H1 (cell line): ENCODE data around the gene DIPK1B. TPM values are rescaled to one million over a fixed set of nuclear protein-coding genes. Genes with fewer than 3 reads are reported as not detected.

Source experiments
- CTCF ChIA-PET: fragments of 300-600 bp; sonication (Branson Sonifier 250); formaldehyde crosslinking; loops from one replicate; lab custom pipeline; 2021; ENCODE audit not compliant: partially characterized antibody; lab: Charles Lee
- POLR2A ChIA-PET: fragments of 300-600 bp; sonication (Branson Sonifier 250); formaldehyde crosslinking; loops from one replicate; lab custom pipeline; 2021; ENCODE audit warnings: inconsistent platforms; ENCODE audit not compliant: partially characterized antibody; lab: Charles Lee
- DNase-seq, 2 experiments: peaks; one replicate each; pipeline versions ENCODE4 v3.0.0 to v3.0.0-alpha.2; 2010 to 2022; ENCODE audit warnings: low spot score in 2 of 2, low read depth in 1 of 2, mixed read lengths in 1 of 2
- FAIRE-seq: peaks from 2 replicates; lab custom pipeline; 2011; peaks lifted over from hg19 to GRCh38; lab: Jason Lieb, UNC
- H2AFZ ChIP-seq: 2 replicates; pipeline ENCODE4 v1.8.1; 2012; ENCODE audit warnings: low read length, inconsistent platforms
- H2AK5ac ChIP-seq: 2 replicates; pipeline ENCODE4 v1.6.1; 2013; ENCODE audit warnings: low read depth, low read length
- H2BK120ac ChIP-seq: replicated peaks from 2 replicates; pipeline ENCODE3; 2013; ENCODE audit warnings: low read depth, low read length, inconsistent platforms
- H2BK12ac ChIP-seq: 2 replicates; pipeline ENCODE4 v1.6.1; 2013; ENCODE audit warnings: low read depth, low read length
- H2BK15ac ChIP-seq: 2 replicates; pipeline ENCODE4 v1.6.1; 2013; ENCODE audit warnings: low read length
- H2BK20ac ChIP-seq: 2 replicates; pipeline ENCODE4 v1.6.1; 2013; ENCODE audit warnings: low read length
- H2BK5ac ChIP-seq: 2 replicates; pipeline ENCODE4 v1.6.1; 2013; ENCODE audit warnings: low read depth, low read length
- H3K14ac ChIP-seq: 2 replicates; pipeline ENCODE4 v1.6.1; 2013; ENCODE audit warnings: inconsistent platforms; ENCODE audit not compliant: insufficient read length
- H3K18ac ChIP-seq: 2 replicates; pipeline ENCODE4 v1.6.1; 2013; ENCODE audit warnings: low read length; ENCODE audit errors: extremely low read depth
- H3K23ac ChIP-seq: 2 replicates; pipeline ENCODE4 v1.6.1; 2013; ENCODE audit warnings: inconsistent platforms; ENCODE audit not compliant: insufficient read length
- H3K23me2 ChIP-seq: 2 replicates; pipeline ENCODE4 v1.6.1; 2013; ENCODE audit warnings: low read depth, low read length
- H3K27ac ChIP-seq: 2 replicates; pipeline ENCODE4 v1.6.1; 2011; ENCODE audit warnings: low read depth, low read length, inconsistent platforms
- H3K27me3 ChIP-seq, 4 experiments: replicated peaks in 1 of 4; 1 replicate in 1 of 4; 2 replicates in 3 of 4; pipeline versions ENCODE4 v1.6.1 to v1.8.1; 2011 to 2013; ENCODE audit warnings: low read length in 3 of 4, mild to moderate bottlenecking in 3 of 4, inconsistent platforms in 2 of 4, mixed read lengths in 2 of 4, moderate library complexity in 1 of 4; ENCODE audit not compliant: control insufficient read depth in 3 of 4, insufficient read depth in 3 of 4; ENCODE audit errors: extremely low read depth in 1 of 4
- H3K36me3 ChIP-seq, 4 experiments: 2 replicates each; pipeline versions ENCODE4 v1.6.1 to v1.8.1; 2011 to 2013; ENCODE audit warnings: mild to moderate bottlenecking in 4 of 4, low read length in 3 of 4, moderate library complexity in 2 of 4, control low read depth in 1 of 4, inconsistent platforms in 1 of 4; ENCODE audit not compliant: insufficient read depth in 4 of 4, control insufficient read depth in 2 of 4
- H3K4ac ChIP-seq: replicated peaks from 2 replicates; pipeline ENCODE3; 2013; ENCODE audit warnings: low read length, low read depth, mixed read lengths, inconsistent platforms; ENCODE audit not compliant: insufficient read length
- H3K4me1 ChIP-seq, 4 experiments: replicated peaks in 1 of 4; 1 replicate in 1 of 4; 2 replicates in 3 of 4; pipeline versions ENCODE4 v1.6.1 to v1.8.1; 2011 to 2013; ENCODE audit warnings: low read length in 3 of 4, inconsistent platforms in 2 of 4, mixed read lengths in 1 of 4; ENCODE audit not compliant: insufficient read depth in 4 of 4, control insufficient read depth in 3 of 4
- H3K4me2 ChIP-seq, 2 experiments: 2 replicates each; pipeline versions ENCODE4 v1.6.1 to v1.8.1; 2011 to 2013; ENCODE audit warnings: low read depth in 2 of 2, low read length in 2 of 2, control low read depth in 1 of 2, inconsistent platforms in 1 of 2, mild to moderate bottlenecking in 1 of 2; ENCODE audit not compliant: insufficient read depth in 1 of 2
- H3K4me3 ChIP-seq, 4 experiments: fragments of 200-600, 300-600 bp in 1 of 4; sonication (generic), shearing (Covaris generic), sonication (Bioruptor Twin) in 1 of 4; 2 replicates each; pipeline versions ENCODE4 v1.5.1 to v1.8.1; 2011 to 2016; ENCODE audit warnings: low read length in 4 of 4, low read depth in 3 of 4, control low read depth in 2 of 4, inconsistent platforms in 2 of 4, mild to moderate bottlenecking in 2 of 4, mixed read lengths in 1 of 4, moderate library complexity in 1 of 4; ENCODE audit not compliant: insufficient read depth in 2 of 4; ENCODE audit errors: extremely low read depth in 1 of 4
- H3K56ac ChIP-seq: replicated peaks from 2 replicates; pipeline ENCODE3; 2013; ENCODE audit warnings: low read depth, mild to moderate bottlenecking, mixed read lengths, low read length, inconsistent platforms; ENCODE audit not compliant: insufficient read length
- H3K79me1 ChIP-seq: 2 replicates; pipeline ENCODE4 v1.6.1; 2013; ENCODE audit warnings: low read depth, low read length, control low read depth
- H3K79me2 ChIP-seq, 2 experiments: 2 replicates each; pipeline versions ENCODE4 v1.6.1 to v1.8.1; 2012 to 2013; ENCODE audit warnings: low read length in 2 of 2, mild to moderate bottlenecking in 2 of 2, inconsistent platforms in 1 of 2; ENCODE audit not compliant: insufficient read depth in 2 of 2, control insufficient read depth in 1 of 2
- H3K9ac ChIP-seq, 4 experiments: replicated peaks in 1 of 4; 1 replicate in 1 of 4; 2 replicates in 3 of 4; pipeline versions ENCODE4 v1.6.1 to v1.8.1; 2011 to 2013; ENCODE audit warnings: low read depth in 3 of 4, low read length in 3 of 4, control low read depth in 2 of 4, mild to moderate bottlenecking in 2 of 4, moderate library complexity in 2 of 4, inconsistent platforms in 1 of 4; ENCODE audit errors: extremely low read depth in 1 of 4
- H3K9me3 ChIP-seq, 2 experiments: 2 replicates each; pipeline versions ENCODE4 v1.6.1 to v1.8.1; 2012 to 2013; ENCODE audit warnings: mild to moderate bottlenecking in 2 of 2, moderate library complexity in 2 of 2, control low read depth in 1 of 2, inconsistent platforms in 1 of 2, low read depth in 1 of 2, low read length in 1 of 2, mixed read lengths in 1 of 2; ENCODE audit not compliant: insufficient read depth in 2 of 2
- H4K20me1 ChIP-seq, 2 experiments: replicated peaks in 1 of 2; 2 replicates each; pipeline versions ENCODE3 to v1.8.1; 2011 to 2013; ENCODE audit warnings: inconsistent platforms in 2 of 2, low read length in 2 of 2, mild to moderate bottlenecking in 1 of 2; ENCODE audit not compliant: insufficient read depth in 2 of 2, control insufficient read depth in 1 of 2
- H4K5ac ChIP-seq: 2 replicates; pipeline ENCODE4 v1.6.1; 2013; ENCODE audit warnings: low read length, low read depth, mixed read lengths, inconsistent platforms; ENCODE audit not compliant: insufficient read length
- H4K8ac ChIP-seq: 2 replicates; pipeline ENCODE4 v1.8.0; 2013; ENCODE audit warnings: mild to moderate bottlenecking, moderate library complexity, low read length, inconsistent platforms; ENCODE audit not compliant: insufficient read depth; ENCODE audit errors: extremely low read depth
- H4K91ac ChIP-seq: replicated peaks from 2 replicates; pipeline ENCODE3; 2013; ENCODE audit warnings: low read length, mixed read lengths, inconsistent platforms; ENCODE audit not compliant: insufficient read length
- EGR1 ChIP-seq: IDR thresholded peaks from 2 replicates; pipeline ENCODE4 v1.6.1; 2011; ENCODE audit warnings: low read depth, low read length, borderline replicate concordance
- WGBS, 2 experiments: shearing (Covaris generic) in 1 of 2; methylation state at CpG; one replicate each; pipeline versions ENCODE4 v1.1.6 to v1.1.7; 2013 to 2015; ENCODE audit warnings: low lambda C conversion rate in 2 of 2, mixed read lengths in 2 of 2, inconsistent platforms in 1 of 2, low coverage in 1 of 2, missing lambda C conversion rate in 1 of 2; ENCODE audit not compliant: insufficient replicate concordance in 2 of 2, insufficient coverage in 1 of 2, insufficient read length in 1 of 2; ENCODE audit errors: extremely low coverage in 1 of 2, missing lambda C conversion rate in 1 of 2; 5-methylcytosine and 5-hydroxymethylcytosine counted together
- polyA plus RNA-seq, 7 experiments: library from polyadenylated mRNA; depleted of rRNA in 3 of 7; stranded (reverse) in 5 of 7; unstranded in 2 of 7; fragments of >200 nt in 5 of 7; fragments of 200-250 nt in 2 of 7; gene quantifications; 1 replicate in 5 of 7; 2 replicates in 1 of 7; 4 replicates in 1 of 7; pipeline versions ENCODE4 v1.2.1 to v1.2.3, GENCODE V29; 2011 to 2013; ENCODE audit warnings: missing spikeins in 2 of 7, mixed read lengths in 2 of 7
- total RNA-seq: library from RNA; stranded (reverse); fragmentation: NEBNext Ultra II Directional; extraction: Animal tissue kit (Norgen Biotek cat#: 25700); gene quantifications from 2 replicates; pipeline ENCODE4 v1.2.1, GENCODE V29; 2021

The DIPK1B gene
- total and polyA plus RNA-seq, 2 of the 8 experiments (the other 6 are each of a cell fraction or from before 2014, with no cell fraction given): 32.3 to 64.8 TPM

GRCh38 chr9:136696502-136696901 is 15.9 kb upstream of the DIPK1B start:
- Histone ChIP-seq H3K23me2 (no peaks in the 10 kb centered on the region), H3K27me3 (no peaks in the 10 kb centered on the region), H3K36me3 (no peaks in the 10 kb centered on the region), H2BK120ac (no peak overlapping the region), H2BK15ac (peak overlapping the region; percentile 88; the same call in 1 of the 2 replicates), H2AFZ (no peak overlapping the region), H2BK5ac (0 out of 2 replicates have a peak overlapping the region, but pooled peaks have one; percentile 16), H3K18ac (no peak overlapping the region), H3K4ac (peak overlapping the region; percentile 53), H3K9me3 (no peaks in the 10 kb centered on the region), H2AK5ac (no peak overlapping the region), H4K5ac (no peak overlapping the region), H3K4me3 (no peak overlapping the region), H2BK12ac (peak overlapping the region; percentile 19; the same call in 1 of the 2 replicates), H3K14ac (no peak overlapping the region), H3K79me2 (no peaks in the 10 kb centered on the region), H3K4me2 (no peak overlapping the region), H3K56ac (no peak overlapping the region), H3K23ac (no peak overlapping the region), H2BK20ac (no peak overlapping the region), H4K91ac (peak overlapping the region; percentile 30), H3K79me1 (no peaks in the 10 kb centered on the region), H4K20me1 (no peaks in the 10 kb centered on the region), H3K9ac (no peak overlapping the region), H3K4me1 (peaks cover 0 to 19% (median 9%) of the 10 kb centered on the region in 4 experiments; a peak in 5 of 7 replicates), H4K8ac (no peak overlapping the region), H3K27ac (no peak overlapping the region)
- POLR2A ChIA-PET: interaction anchor here (0.9 to 1.4 kb wide), 2 partner anchors 25 to 27 kb away, joined by 3 to 4 read pairs; no protein-coding TSS in a partner anchor
- DNase-seq: peak in 1 of 2 experiments; percentile 45
- FAIRE-seq: no peak
- WGBS, 2 experiments: 83% methylated on average over 7 of the region's 9 CpGs; no CpG with 5 or more reads in 1 of the 2 experiments
- CTCF ChIA-PET: interaction anchor here (2.0 kb wide), 1 partner anchor 212 kb away, joined by 5 read pairs; no protein-coding TSS in a partner anchor
- TF ChIP-seq EGR1: no peak
